Measurements from ENCODE around the gene FIGNL1. TPM values are rescaled to one million over a fixed set of nuclear protein-coding genes. Genes with fewer than 3 reads are reported as not detected.

Gene FIGNL1
- total RNA-seq, 1 experiment from 2014 or later, result 13.8 TPM

DNA sequence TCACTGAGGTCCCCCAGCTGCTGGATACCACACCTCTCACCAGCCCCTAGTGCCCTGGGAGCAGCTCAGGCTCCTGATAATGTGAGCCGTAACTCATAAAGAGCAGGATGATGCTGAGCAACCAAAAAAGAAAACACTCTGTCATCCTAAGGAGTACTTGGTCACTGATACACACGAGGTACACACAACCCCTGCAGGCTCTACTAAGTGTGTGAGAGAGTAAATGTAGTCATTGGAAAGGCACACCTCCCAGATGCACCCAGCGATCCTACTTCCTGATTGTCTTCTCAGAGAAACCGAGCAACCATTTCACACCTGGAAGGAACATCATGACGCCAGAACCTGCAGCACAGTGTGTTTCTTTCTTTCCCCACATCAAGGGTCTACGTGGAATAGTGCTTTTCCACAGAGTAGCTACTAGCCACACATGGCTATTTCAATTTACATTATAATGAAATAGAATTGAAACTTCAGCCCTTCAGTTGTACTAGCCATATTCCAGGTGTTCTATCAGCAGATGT is 34.2 kb downstream of the FIGNL1 start:
- no peak overlapping the region for H2BK120ac ChIP-seq (ENCODE audit: low read depth, low read length, poor library complexity, severe bottlenecking)
- H3K14ac ChIP-seq (ENCODE audit: insufficient read depth, low read length), result no peak overlapping the region
- H3K27me3 ChIP-seq (ENCODE audit: insufficient read depth, low read length), result no peaks in the 10 kb centered on the region
- no peak overlapping the region for H2BK12ac ChIP-seq (ENCODE audit: insufficient read length, low read depth, low read length)
- TF ChIP-seq CTCF (conservative IDR thresholded peaks at IDR 0.05), result no peak
- no peaks in the 10 kb centered on the region for H3K23me2 ChIP-seq (ENCODE audit: insufficient read length, low read depth, low read length, poor library complexity, severe bottlenecking)
- H3K4me2 ChIP-seq (ENCODE audit: insufficient read depth, insufficient read length, low read length), result no peak overlapping the region
- no peaks in the 10 kb centered on the region for H3K79me2 ChIP-seq (ENCODE audit: insufficient read depth, low read length)
- H3K9me3 ChIP-seq (ENCODE audit: control insufficient read depth, low read depth, low read length), result no peaks in the 10 kb centered on the region
- no peak overlapping the region for H3K18ac ChIP-seq (ENCODE audit: insufficient read length, low read depth, low read length)
- Mint-ChIP-seq H3K36me3 (ENCODE audit: insufficient read depth in 1 of 3, low read depth in 3 of 3) (no peaks in the 10 kb centered on the region), H3K27ac (peak overlapping the region in 1 of 3 experiments; percentile 48; a peak in 1 of 7 replicates), H3K4me3 (no peak overlapping the region), H3K4me1 (peaks cover 23 to 25% of the 10 kb centered on the region in 2 experiments), H3K9me3 (no peaks in the 10 kb centered on the region), H3K27me3 (ENCODE audit: low read depth) (peaks cover 1% of the 10 kb centered on the region; the same call in 1 of the 2 replicates)
- no peak overlapping the region for H3K4ac ChIP-seq (ENCODE audit: low read depth, low read length)
- no peak overlapping the region for H4K8ac ChIP-seq (replicated peaks; ENCODE audit: insufficient read length, low read depth, low read length)
- H2AK5ac ChIP-seq (ENCODE audit: insufficient read length, low read length), result no peak overlapping the region
- H3K4me1 ChIP-seq (ENCODE audit: insufficient read depth, low read length), result no peaks in the 10 kb centered on the region; the same call in 1 of the 2 replicates
- no peak for DNase-seq
- H4K91ac ChIP-seq (ENCODE audit: insufficient read length, low read depth, low read length), result no peak overlapping the region
- no peak overlapping the region for H3K23ac ChIP-seq (ENCODE audit: insufficient read length, low read depth, low read length)
- H2BK5ac ChIP-seq (ENCODE audit: insufficient read length, low read length), result no peak overlapping the region
- no peaks in the 10 kb centered on the region for H4K20me1 ChIP-seq (ENCODE audit: control insufficient read depth, insufficient read depth, insufficient read length)
- no peak overlapping the region for H2BK20ac ChIP-seq (ENCODE audit: low read depth, low read length, poor library complexity, severe bottlenecking)
- H2BK15ac ChIP-seq (ENCODE audit: low read depth, low read length), result no peak overlapping the region
- H3K79me1 ChIP-seq (ENCODE audit: insufficient read depth, low read depth, low read length, poor library complexity, severe bottlenecking), result no peaks in the 10 kb centered on the region
- no peak overlapping the region for H3K9ac ChIP-seq (ENCODE audit: extremely low read depth, insufficient read length, low read length)
- no peak overlapping the region for H3T11ph ChIP-seq (ENCODE audit: low read length)
- no peak overlapping the region for H3K27ac ChIP-seq (ENCODE audit: insufficient read length, low read depth, low read length)
- no CpG with 5 or more reads among the region's 6 CpGs for WGBS (ENCODE audit: extremely low coverage, insufficient read length, low lambda C conversion rate)
- H3K56ac ChIP-seq (ENCODE audit: insufficient read length, low read depth, low read length), result no peak overlapping the region
- no peak overlapping the region for H4K5ac ChIP-seq (ENCODE audit: insufficient read length, low read depth, low read length)
- H2AFZ ChIP-seq (ENCODE audit: low read length), result no peak overlapping the region
